Measurements from ENCODE around the gene SDCCAG8.

The SDCCAG8 gene

GRCh38 chr1:243471026-243471685 lies 215.3 kb downstream of the SDCCAG8 start:
- TF ChIP-seq, protein P1, sequence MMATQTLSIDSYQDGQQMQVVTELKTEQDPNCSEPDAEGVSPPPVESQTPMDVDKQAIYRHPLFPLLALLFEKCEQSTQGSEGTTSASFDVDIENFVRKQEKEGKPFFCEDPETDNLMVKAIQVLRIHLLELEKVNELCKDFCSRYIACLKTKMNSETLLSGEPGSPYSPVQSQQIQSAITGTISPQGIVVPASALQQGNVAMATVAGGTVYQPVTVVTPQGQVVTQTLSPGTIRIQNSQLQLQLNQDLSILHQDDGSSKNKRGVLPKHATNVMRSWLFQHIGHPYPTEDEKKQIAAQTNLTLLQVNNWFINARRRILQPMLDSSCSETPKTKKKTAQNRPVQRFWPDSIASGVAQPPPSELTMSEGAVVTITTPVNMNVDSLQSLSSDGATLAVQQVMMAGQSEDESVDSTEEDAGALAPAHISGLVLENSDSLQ (IDR thresholded peaks at IDR 0.05), result no peak
- TF ChIP-seq ARNT (IDR thresholded peaks at IDR 0.05) (no peak), FOXK2 (IDR thresholded peaks at IDR 0.05) (no peak), TARDBP (IDR thresholded peaks at IDR 0.05) (no peak), FOXM1 (IDR thresholded peaks at IDR 0.05; ENCODE audit: borderline replicate concordance) (no peak), LEF1 (IDR thresholded peaks at IDR 0.05; ENCODE audit: borderline replicate concordance) (no peak), ZNF384 (IDR thresholded peaks at IDR 0.05) (no peak), FOXA1 (IDR thresholded peaks at IDR 0.05) (no peak)
- ChIA-PET CTCF (interaction anchor here (0.6 kb wide), 1 partner anchor 752 kb away, joined by 6 read pairs; no protein-coding TSS in a partner anchor), POLR2A (no interaction called here)
- DNase-seq (ENCODE audit: extremely low spot score), result no peak

DNA sequence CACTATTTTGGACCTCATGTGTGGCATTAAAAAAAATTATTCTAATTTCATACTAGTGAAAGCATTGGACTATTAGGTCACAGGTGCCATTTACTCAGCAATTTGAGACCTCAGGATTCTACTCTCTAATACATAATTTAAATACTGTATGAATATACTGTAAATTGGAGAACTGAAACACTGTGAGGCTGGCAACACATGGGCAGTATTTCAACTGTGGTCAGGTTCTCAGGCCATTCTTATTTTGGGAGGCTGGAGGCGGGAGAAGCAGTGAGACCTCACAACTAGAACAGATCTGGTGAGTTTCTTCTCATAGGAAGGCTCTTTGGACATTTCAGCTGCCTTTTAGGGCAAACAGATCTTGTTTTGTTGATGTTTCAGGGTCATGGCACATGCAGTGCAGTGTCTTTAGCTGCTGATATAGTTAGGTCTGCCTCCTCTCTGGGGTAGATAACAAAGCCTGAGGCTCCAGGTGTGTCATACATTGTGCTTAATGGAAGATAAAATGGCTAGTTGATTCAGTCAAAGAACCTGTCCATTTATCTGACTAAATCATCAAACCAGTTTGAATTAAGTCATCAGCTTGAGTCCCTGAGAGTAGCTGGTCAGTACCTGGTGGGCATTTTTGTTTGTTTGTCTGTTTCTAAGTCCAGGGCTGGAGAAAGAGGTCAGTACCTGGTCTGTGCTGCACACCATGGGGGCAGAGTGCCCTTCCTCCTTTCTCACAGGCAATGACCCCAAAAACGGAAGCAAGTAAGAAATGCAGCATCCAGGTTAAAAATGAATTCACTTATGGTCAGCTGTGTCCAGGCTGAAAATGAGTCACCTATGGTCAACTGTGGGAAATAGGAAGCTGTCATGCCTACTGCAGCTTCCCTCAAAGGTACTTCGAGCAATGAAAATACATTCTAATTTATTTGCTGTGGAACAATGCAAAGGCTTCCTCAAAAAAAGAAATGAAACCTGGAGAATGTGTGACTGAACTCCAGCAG lies 216.2 kb downstream of the SDCCAG8 start:
- no peak for DNase-seq (ENCODE audit: extremely low spot score)
- ChIA-PET POLR2A (no interaction called here), CTCF (no interaction called here)
- TF ChIP-seq FOXM1 (IDR thresholded peaks at IDR 0.05; ENCODE audit: borderline replicate concordance) (no peak), LEF1 (IDR thresholded peaks at IDR 0.05; ENCODE audit: borderline replicate concordance) (no peak), SP1 (IDR thresholded peaks at IDR 0.05) (no peak), L3MBTL2 (conservative IDR thresholded peaks at IDR 0.05) (no peak), TARDBP (IDR thresholded peaks at IDR 0.05) (no peak), CTBP1 (IDR thresholded peaks at IDR 0.05; ENCODE audit: borderline replicate concordance) (no peak), HDGF (IDR thresholded peaks at IDR 0.05; ENCODE audit: borderline replicate concordance) (no peak), ARNT (IDR thresholded peaks at IDR 0.05) (no peak), SUZ12 (IDR thresholded peaks at IDR 0.05) (no peak), FOXA1 (IDR thresholded peaks at IDR 0.05) (no peak), FOXK2 (IDR thresholded peaks at IDR 0.05) (no peak), ZNF384 (IDR thresholded peaks at IDR 0.05) (no peak), NFRKB (IDR thresholded peaks at IDR 0.05) (no peak), BHLHE40 (IDR thresholded peaks at IDR 0.05; ENCODE audit: borderline replicate concordance) (no peak), ELF4 (IDR thresholded peaks at IDR 0.05) (no peak)
- TF ChIP-seq, protein P1 (IDR thresholded peaks at IDR 0.05), result no peak

DNA sequence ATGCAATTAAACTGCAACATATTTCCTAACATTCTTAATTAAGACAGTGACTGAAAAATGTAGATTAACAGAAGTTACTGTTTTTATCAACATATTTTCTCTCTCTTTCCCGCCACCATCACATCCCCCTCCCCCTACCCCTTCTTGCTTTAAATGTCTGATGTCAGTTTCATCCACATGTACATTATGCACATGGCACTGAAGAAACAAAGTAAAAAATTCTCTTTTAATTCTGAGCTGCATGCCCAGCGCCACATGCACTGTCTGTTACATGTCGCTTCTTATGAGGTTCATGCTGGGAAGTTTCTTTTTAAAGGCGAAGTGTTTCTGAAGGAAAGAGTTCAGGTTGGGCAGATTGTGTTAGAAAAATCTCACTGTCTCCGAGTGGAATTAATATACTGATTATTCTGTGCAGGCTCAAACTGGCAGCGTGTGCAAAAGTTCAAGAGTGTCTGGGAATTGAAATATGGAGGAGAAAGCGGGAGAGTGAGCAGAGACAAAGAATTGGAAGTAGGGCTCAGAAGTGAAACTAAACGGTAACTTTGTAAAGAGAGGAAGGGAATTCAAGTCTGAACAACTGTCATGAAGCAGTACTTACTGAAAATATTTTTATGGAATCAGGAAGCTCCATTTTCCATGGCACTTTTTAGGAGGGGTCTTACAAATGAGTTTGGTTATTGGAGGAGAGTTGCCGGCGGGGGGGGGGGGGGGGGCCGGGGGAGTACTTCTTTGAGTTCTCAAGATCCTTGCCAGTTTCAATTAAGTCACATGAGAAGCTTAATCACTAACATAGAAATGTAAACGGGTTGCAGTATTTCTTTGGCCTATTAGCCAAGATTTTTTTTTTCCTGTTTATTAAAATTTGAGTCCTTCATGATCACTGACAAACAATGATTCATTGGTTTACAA lies 217.6 kb downstream of the SDCCAG8 start:
- ChIA-PET POLR2A (no interaction called here), CTCF (no interaction called here)
- TF ChIP-seq FOXA1 (IDR thresholded peaks at IDR 0.05) (no peak), NFRKB (IDR thresholded peaks at IDR 0.05) (no peak), ZNF384 (IDR thresholded peaks at IDR 0.05) (no peak), ELF4 (IDR thresholded peaks at IDR 0.05) (no peak), HDGF (IDR thresholded peaks at IDR 0.05; ENCODE audit: borderline replicate concordance) (no peak), BHLHE40 (IDR thresholded peaks at IDR 0.05; ENCODE audit: borderline replicate concordance) (no peak), FOXK2 (IDR thresholded peaks at IDR 0.05) (no peak), SP1 (IDR thresholded peaks at IDR 0.05) (no peak), L3MBTL2 (conservative IDR thresholded peaks at IDR 0.05) (no peak), CTBP1 (IDR thresholded peaks at IDR 0.05; ENCODE audit: borderline replicate concordance) (no peak), SUZ12 (IDR thresholded peaks at IDR 0.05) (no peak), TARDBP (IDR thresholded peaks at IDR 0.05) (no peak), ARNT (IDR thresholded peaks at IDR 0.05) (no peak), LEF1 (IDR thresholded peaks at IDR 0.05; ENCODE audit: borderline replicate concordance) (no peak), FOXM1 (IDR thresholded peaks at IDR 0.05; ENCODE audit: borderline replicate concordance) (no peak)
- TF ChIP-seq, protein P1 (IDR thresholded peaks at IDR 0.05), result no peak
- DNase-seq (ENCODE audit: extremely low spot score), result no peak

GRCh38 chr1:243474136-243474881 lies 218.5 kb downstream of the SDCCAG8 start:
- CTCF ChIA-PET, result no interaction called here
- DNase-seq (ENCODE audit: extremely low spot score), result no peak
- POLR2A ChIA-PET, result no interaction called here
- no peak for TF ChIP-seq HDGF (IDR thresholded peaks at IDR 0.05; ENCODE audit: borderline replicate concordance)
- no peak for TF ChIP-seq FOXM1 (IDR thresholded peaks at IDR 0.05; ENCODE audit: borderline replicate concordance)
- no peak for TF ChIP-seq ELF4 (IDR thresholded peaks at IDR 0.05)
- TF ChIP-seq FOXA1 (IDR thresholded peaks at IDR 0.05), result no peak
- no peak for TF ChIP-seq BHLHE40 (IDR thresholded peaks at IDR 0.05; ENCODE audit: borderline replicate concordance)
- no peak for TF ChIP-seq SUZ12 (IDR thresholded peaks at IDR 0.05)
- no peak for TF ChIP-seq CTBP1 (IDR thresholded peaks at IDR 0.05; ENCODE audit: borderline replicate concordance)
- no peak for TF ChIP-seq NFRKB (IDR thresholded peaks at IDR 0.05)
- TF ChIP-seq SP1 (IDR thresholded peaks at IDR 0.05), result no peak
- no peak for TF ChIP-seq ARNT (IDR thresholded peaks at IDR 0.05)
- TF ChIP-seq TARDBP (IDR thresholded peaks at IDR 0.05), result no peak
- TF ChIP-seq FOXK2 (IDR thresholded peaks at IDR 0.05), result no peak
- TF ChIP-seq, protein P1 (IDR thresholded peaks at IDR 0.05), result no peak
